Activated CD4-positive, alpha-beta T cell treated with anti-CD3 and anti-CD28 coated beads for 48 hours (primary cell): ENCODE measurements around the gene OR2A42.
"Not testable (repeated sequence)": the region's sequence is repeated elsewhere in the genome, so short reads cannot be mapped to it uniquely, and the experiment has no call there.

Experiments
- DNase-seq: peaks from one replicate; pipeline ENCODE4 v3.0.0-alpha.2; 2020

The OR2A42 gene

DNA sequence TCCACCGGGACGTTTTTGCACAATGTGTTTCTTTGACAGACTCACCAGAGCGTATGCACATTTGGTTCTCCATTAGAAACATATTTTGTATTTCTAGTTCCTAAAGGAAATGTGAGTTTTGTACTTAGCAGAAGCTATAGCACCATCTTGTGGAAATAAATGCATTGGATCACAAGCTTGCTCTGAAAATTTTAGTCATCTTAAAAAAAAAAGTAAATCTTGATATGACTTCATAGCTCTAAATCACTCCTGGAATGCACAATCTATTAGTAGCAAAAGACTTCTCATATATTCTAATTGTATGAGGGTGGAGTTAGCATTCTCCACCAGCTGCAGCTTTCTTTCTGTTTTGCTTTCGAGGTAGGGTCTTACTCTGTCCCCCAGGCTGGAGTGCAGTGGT lies 20.3 kb downstream of the OR2A42 start:
- not testable (repeated sequence) for DNase-seq

DNA sequence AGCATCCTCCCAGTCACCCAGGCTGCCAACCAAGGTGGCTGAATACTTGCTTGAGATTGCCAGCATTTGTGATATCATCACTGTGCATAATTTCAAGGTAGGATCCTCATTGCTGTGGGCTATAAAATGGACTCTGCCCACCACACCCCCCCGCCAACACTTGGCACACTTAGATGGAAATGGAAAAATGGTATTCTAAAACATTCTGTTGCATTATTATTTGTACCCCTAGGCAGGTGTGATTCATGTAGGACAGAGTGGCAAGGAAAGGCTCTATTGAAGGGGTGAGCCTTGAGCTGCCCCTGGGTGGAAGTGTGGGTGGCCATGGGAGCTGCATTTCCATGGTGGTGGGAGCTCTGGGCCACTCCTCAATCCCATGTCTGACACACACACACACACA lies 20.8 kb downstream of the OR2A42 start:
- not testable (repeated sequence) for DNase-seq

DNA sequence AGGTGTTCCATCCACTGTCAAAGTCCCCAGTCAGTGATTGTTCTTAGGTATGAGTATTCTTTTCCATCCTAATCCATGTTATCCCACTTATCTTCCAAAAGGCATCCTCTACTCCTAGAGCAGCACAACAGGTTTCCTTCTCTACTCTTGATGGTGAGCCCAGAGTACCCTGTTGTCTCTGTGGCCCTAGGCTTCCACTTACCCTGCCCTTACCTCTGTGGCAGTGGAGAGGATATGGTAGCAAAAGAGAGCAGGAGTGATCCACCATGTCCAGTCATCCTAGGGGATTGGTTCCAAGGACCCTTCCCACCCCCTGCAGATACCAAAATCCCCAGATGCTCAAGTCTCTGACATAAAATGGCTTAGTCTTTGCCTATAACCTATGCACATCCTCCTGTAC lies 22.2 kb downstream of the OR2A42 start:
- not testable (repeated sequence) for DNase-seq

DNA sequence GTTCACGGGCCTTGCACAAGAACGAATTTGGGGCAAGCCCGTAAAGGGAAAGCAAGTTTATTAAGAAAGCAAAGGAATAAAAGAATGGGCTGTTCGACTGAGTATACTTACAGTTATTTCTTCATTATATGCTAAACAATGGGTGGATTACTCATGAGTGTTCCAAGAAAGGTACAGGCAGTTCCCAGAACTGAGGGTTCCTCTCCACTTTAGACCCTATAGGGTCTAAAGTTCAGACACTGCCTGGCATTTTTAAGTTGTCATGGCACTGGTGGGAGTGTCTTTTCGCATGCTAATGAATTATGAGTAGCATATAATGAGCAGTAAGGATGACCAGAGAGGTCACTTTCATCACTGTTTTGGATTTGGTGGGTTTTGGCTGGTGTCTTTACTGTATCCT lies 34.1 kb downstream of the OR2A42 start:
- DNase-seq, result not testable (repeated sequence)

DNA sequence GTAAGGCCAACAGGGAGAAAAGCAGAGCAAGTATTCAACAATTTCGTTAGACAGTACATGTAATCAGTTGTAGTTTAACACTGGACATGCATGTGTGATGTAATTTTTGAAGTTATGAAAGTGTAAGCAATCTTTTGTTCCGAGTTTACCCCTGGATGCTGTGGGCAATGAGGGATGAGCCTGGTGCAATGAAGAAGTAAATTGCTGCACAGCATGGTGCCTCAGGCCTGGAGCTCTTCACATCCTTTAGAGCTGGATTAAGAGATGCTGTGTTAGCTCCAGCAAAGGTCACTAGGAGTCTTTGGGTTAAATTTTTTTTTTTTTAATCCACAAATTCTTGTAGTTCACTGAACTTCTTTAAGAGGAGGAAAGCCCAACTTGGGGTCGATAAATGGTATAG lies 36.3 kb downstream of the OR2A42 start:
- not testable (repeated sequence) for DNase-seq

DNA sequence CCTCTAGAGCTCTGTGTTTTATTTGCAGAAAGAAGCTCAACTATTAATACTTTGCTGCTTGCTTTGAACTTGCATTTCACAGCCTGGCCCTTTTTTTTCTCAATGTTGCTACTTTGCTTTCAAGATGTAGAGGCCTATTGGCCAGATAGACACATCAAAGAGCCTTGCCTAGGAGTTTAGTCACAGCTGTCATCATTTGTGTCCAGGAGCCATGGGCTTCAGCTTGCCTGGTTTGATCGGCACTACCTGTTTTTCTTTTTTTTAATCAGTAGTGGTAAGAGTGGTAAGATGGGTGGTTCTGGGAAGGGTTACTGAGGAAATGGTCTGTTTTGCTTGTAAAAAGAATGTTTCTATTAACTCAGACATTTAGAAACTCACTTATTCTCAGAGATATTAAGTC lies 37.4 kb downstream of the OR2A42 start:
- not testable (repeated sequence) for DNase-seq

DNA sequence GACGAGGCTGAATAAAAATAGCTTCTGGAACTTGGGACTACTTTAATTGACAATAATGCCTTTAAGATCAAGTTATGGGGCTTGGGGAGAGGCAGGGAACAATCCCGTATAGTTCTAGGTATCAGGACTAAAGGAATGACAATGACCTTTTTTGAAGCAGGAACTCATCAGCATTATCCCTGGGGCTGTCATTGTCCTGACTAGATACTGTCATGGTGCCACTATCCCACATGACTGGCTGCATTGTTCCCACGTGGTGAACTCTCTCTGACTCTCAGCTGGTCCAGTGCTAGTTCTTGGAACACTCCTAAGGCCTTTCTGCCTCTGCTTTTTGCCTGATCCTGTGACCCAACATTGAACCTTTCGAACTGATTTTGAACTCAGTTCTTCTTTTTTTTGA lies 40.5 kb downstream of the OR2A42 start:
- DNase-seq, result not testable (repeated sequence)

DNA sequence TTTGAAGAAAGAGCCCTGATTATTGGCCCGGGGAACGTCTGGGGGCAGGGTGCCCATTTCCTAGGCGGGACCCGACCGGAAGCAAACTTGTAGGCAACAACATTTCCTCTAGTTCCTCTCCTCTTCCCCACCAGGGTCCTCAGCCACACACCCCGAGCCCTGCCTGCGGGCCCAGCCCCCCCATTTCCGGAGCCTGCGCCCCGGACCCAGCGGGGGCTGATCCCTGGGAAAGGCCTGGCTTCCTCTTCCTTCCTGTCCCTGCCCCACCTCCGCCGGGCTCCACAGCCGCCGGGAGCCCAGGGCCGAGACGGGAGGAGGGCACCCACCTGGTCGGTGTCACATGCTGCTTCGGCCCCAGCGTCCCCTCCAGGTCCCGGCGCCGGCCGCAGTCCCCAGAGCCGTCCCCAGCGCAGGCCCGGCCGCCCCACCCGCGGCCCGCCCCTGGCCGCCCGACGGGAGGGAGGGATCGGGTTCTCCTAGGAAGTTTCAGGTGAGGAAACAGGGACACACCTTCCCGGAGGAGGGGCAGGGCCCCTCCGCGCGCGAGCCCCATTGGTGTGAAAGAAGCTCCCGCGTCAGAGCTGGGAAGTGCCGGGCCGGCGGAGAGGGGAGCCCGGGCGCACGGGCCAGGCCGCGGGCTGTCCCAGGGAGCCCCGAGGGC lies 44.1 kb downstream of the OR2A42 start, which contains the start of gene ARHGEF35:
Gene ARHGEF35 (minus strand): TSS at position 622 of the 661 bp plus-strand sequence. CDS start 7,450 bp downstream, outside the sequence.
- peak; percentile 6 for DNase-seq

DNA sequence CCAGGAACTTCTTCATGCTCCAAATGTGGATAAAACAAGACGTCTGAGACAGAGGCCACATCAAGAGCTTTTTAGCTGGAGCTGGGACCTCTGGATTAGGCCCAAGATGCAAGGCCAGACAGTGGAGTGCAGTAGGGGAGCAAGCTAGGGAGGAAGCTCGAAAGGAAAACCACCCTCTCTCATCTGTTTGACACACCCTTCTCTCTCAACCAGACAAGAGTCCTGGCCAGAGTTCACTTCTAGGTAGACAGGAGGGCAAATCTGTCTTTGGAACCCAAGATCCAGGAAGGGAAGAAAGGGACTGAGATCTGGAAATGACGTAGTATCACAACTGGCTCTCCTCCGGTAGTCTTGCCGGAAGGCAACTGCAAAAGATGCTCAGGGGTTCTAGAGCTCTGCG lies 45.0 kb downstream of the OR2A42 start:
- DNase-seq, result not testable (repeated sequence)

DNA sequence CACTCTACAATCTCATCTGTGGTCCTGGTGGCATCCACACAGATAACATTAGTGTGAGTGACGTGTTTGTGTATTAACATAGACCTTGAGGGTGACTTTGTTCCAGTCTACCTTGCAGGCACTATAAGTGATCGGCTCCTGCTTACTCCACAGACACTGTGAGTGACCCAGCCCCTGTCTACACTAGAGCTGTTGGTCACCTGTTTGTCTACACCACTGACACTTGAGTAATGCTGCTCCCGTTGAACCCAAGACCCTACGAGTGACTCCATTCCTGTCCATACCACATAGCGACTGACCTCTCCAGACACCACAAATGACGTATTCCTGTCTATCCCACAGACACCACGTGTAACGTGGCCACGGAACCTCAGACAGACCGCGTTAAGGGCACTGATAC lies 45.6 kb downstream of the OR2A42 start:
- DNase-seq, result not testable (repeated sequence)

DNA sequence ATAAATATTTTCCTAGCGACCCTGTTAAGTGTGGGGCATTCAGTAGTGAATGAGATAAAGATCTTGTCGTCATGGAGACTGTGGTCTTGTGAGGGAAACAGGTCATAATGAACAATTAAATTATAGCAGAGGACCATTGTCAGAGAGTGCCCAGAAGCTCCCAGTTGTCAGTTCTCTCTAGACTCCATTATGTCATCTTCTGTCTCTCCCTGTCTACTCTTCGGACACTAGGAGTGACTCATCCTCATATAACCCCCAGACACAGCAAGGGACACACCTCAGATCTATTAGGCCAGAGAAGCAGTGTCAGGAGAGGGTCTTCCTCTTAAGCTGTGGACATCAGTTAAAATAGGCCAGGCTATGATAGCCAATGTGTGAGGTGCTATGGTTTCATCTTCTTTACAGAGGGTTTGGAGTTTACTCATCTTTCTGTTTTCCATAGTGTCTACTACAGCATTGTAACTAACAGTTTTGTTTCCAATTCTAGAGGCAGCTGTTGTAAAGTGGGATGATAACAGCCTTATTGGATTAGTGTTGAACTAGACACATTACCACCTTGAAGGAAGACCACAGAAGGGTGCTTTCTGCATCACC lies 50.7 kb downstream of the OR2A42 start:
- DNase-seq, result not testable (repeated sequence)

DNA sequence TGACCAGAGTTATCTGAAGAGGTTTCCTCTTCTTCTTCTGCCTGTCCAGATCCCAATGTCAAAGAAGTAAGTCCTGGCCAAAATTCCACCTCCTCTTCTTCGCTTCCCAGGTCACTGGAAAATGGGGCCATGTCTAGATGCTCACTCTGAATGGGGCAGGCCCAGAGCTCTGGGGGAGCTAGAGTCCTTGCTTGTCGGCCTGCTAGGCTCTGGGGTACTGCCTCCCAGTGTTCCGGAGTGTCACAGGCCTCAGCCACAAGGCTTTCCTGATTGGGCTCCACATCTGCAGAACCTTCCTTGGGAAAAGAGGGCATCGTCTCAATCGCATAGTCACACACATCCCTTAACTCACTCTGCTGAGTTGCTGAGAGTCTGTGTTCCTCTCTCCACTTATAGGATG lies 51.6 kb downstream of the OR2A42 start:
- not testable (repeated sequence) for DNase-seq

DNA sequence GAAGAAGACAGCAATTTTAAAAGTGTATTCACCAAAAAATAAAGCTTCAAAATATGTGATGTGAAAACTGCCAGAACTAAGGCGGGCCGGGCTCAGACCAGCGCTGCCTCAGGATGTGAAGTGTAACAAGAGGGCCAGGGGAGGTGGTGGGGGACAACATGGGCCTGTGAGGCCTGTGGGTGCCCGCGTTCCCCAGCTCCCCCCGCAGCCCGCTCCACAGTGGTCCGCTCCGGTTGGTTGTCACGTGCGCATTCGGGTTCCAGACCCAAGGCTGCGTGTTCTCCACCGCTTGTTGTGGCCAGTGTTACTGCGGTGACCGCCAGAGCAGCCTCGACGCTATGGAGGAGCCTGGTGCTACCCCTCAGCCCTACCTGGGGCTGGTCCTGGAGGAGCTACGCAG lies 56.2 kb downstream of the OR2A42 start, which contains the start of gene CTAGE4:
Gene CTAGE4 (plus strand): TSS at position 301 of the 400 bp plus-strand sequence. CDS start 38 bp downstream, at position 339.
- not testable (repeated sequence) for DNase-seq

DNA sequence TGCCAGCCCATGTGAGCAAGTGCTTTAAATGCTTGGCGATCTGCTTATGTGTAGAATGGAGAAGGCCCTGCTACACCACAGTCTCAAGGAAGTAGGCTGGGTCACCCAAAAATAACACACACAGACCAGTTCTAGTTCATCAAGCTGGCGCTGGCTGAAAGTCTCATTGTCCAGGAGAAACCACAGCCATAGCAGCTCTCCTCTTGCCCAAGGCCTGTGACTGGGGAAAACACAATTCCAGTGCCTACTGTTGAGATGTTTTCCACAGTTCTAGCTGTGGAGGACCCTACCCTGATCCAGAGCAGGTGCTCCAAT lies 60.3 kb downstream of the OR2A42 start:
- not testable (repeated sequence) for DNase-seq

DNA sequence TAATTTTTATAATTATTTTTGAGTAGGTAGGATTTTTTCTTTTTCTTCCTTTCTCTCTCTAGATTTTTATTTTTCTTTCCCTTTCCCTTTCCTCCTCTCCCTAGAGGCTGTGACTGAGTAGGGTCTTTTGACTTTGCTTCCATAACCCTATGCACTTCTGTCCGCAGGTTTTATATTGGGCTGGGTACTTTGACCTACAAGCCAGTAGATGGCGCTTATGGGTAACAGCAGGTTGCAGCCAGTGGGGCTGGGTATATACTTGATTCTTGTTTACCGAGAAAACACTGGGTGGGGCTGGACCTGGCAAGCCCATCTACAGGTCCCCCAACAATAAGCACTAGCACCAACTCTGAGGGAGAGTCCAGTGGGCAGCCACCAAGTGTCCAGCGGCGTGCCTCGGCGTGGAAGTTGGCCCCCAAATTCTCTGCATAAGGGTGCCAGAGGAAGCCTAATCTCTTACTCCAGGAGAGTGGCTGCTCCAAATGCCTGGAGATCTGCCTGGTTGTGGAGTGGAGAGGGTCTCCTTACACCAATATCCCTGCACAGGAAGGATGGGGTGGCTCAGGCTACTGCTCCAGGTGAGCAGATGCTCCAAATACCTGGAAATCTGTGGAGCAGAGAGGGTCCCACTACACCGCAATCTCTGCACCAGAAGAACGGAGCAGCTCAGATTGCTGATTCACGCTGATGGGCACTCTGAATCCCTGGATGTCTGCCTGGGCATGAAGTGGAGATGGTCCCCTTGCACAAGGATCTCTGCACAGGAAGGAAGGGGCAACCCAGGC lies 60.8 kb downstream of the OR2A42 start:
- peak; percentile 27 for DNase-seq
